Activated effector memory CD4-positive, alpha-beta T cell treated with Interleukin-2 at 50 U/mL for 16 hours (primary cell): ENCODE measurements around the gene LAT.
"Not testable (repeated sequence)": the region's sequence is repeated elsewhere in the genome, so short reads cannot be mapped to it uniquely, and the experiment has no call there.

Source experiments
- DNase-seq: peaks from one replicate; pipeline ENCODE4 v3.0.0-alpha.2; 2020

The LAT gene

DNA sequence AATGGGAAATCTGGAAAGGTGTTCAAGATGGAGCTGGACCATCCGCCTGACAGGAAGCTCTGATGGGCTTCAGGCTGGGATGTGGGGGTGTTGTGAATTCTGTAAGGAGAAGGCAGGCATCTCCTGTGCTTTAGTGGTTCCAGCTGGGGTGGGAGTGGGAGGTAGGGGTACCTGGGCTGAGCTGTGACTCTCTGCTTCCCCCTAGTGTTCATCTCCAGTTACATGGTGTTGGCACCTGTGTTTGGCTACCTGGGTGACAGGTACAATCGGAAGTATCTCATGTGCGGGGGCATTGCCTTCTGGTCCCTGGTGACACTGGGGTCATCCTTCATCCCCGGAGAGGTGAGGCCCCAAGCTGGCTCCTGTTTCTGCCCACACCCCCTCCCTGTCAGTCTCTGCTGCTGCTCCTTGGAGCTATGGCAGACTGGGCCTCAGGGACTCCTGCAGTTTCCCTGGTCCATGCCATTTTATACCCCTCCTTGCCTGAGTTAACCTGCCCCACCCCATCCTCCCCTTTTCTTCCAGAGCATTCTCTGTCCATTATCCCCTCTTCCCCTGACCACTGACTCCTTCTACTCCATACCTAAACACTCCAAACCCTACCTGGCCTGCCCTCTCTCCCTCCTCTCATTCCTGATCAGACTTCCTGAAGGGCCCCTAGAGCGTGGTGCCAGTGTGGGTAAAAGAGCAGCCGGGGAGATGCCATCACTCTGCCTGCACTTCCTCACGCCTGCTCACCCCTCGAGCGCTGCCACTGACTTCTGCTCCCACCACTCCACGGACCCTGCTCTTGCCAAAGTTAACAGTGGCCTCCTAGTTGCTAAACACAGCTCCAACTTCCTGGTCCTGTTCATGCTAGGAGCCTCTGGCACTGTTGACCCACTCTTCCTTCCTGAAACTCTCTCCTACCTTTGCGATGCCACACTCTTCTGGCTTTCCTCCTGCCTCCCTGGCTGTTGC, 6.9 kb upstream of the LAT start:
- DNase-seq = no peak

DNA sequence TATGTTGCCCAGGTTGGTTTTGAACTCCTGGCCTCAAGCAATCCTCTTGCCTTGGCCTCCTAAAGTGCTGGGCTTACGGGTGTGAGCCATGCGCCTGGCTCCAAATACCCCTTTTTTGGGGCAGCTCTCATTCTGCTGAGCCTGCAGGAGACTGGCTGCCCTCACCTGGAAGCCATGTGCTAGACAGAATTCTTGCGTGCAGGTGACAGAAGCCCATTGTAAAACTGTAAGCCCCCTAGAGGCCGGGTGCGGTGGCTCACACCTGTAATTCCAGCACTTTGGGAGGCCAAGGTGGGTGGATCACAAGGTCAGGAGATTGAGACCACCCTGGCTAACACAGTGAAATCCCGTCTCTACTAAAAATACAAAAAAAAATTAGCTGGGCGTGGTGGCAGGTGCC, 4.5 kb upstream of the LAT start:
- DNase-seq = not testable (repeated sequence)

DNA sequence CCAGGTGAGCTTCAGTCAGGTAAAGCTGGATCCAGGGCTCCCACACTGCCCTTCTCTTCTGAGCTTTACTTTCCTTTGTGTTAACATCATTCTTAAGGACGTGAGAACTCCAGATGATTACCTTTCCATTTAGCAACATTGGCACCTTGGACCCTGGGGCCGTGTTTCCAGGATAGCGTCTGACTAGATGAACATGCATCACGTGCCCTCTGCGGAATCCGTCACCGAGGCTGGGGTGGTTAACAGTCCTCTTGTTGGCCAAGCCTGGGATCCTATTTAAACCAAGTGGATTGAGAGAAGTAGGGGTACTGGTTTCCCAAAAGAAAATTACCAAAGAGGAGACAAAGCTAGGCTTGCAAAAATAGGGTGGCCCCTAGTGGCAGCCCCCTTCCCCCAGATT, 3.9 kb upstream of the LAT start:
- DNase-seq = no peak

DNA sequence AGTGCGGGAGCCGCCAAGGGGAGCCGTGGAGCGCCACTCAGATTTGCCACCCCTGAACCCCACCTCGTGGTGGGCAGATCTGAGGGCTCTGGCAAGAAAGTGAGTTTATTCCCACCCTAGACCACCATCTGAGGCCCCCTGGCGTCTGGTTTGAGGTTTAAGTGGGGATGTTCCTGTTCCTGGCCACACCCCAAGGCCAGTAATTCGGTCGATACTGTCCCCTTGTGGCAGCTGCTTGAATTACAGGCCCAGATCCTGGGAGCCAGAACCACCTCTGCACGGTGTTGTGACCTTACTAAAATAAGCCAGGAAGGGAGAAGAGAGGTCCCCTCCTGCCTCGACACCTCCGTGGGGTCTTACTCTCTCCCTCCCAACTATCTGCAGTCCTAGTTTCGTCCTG, 3.3 kb upstream of the LAT start:
- DNase-seq = no peak

DNA sequence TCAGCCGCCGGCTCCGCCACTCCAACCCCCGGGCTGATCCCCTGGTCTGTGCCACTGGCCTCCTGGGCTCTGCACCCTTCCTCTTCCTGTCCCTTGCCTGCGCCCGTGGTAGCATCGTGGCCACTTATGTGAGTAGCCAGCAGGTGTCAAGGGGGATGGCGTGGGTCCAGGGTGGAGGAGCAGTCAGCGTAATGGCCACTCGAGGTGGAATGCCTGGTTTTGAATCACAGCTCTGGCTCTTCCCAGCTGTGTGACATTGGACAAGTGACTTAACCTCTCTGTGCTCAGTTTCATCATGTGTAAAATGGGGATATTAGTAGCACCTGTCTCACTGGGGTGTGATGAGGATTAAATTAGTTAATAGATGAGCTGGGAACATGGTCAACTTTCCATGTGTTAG, 2.4 kb upstream of the LAT start:
- DNase-seq = no peak

DNA sequence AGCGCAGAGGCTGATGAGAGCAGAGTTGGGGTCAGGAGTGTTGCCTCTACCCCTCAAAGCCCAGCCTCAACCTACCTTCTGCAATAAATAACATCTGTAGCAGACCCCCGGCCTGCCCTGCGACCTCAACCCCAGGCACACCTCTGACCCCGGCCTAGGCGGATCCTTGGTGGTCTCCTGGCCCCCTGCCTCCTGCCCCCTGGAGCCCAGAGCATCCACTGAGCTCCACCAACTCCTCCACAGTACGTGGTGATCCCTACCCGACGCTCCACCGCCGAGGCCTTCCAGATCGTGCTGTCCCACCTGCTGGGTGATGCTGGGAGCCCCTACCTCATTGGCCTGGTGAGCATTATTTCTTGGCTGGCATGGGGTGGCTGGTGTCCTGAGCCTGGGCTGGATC, 1.9 kb upstream of the LAT start:
- no peak for DNase-seq

DNA sequence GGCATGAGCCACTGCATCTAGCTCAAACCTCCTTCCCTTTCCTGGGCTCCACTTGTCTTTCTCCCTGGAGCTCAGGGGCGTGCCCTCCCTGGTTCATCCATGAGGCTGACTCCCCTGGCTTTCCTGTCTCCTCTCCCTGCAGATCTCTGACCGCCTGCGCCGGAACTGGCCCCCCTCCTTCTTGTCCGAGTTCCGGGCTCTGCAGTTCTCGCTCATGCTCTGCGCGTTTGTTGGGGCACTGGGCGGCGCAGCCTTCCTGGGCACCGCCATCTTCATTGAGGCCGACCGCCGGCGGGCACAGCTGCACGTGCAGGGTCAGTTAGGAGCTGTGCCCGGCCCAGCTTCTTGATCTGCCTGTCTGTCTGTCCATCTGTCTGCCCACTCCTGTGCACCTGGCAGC, 1.2 kb upstream of the LAT start:
- no peak for DNase-seq

DNA sequence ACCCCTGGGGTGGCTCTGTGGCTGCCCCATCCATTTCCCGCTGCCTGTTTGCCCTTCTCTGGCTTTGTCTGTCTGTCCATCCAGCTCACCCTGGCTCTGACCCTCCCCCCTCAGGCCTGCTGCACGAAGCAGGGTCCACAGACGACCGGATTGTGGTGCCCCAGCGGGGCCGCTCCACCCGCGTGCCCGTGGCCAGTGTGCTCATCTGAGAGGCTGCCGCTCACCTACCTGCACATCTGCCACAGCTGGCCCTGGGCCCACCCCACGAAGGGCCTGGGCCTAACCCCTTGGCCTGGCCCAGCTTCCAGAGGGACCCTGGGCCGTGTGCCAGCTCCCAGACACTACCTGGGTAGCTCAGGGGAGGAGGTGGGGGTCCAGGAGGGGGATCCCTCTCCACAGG, 761 bp upstream of the LAT start:
- no peak for DNase-seq

DNA sequence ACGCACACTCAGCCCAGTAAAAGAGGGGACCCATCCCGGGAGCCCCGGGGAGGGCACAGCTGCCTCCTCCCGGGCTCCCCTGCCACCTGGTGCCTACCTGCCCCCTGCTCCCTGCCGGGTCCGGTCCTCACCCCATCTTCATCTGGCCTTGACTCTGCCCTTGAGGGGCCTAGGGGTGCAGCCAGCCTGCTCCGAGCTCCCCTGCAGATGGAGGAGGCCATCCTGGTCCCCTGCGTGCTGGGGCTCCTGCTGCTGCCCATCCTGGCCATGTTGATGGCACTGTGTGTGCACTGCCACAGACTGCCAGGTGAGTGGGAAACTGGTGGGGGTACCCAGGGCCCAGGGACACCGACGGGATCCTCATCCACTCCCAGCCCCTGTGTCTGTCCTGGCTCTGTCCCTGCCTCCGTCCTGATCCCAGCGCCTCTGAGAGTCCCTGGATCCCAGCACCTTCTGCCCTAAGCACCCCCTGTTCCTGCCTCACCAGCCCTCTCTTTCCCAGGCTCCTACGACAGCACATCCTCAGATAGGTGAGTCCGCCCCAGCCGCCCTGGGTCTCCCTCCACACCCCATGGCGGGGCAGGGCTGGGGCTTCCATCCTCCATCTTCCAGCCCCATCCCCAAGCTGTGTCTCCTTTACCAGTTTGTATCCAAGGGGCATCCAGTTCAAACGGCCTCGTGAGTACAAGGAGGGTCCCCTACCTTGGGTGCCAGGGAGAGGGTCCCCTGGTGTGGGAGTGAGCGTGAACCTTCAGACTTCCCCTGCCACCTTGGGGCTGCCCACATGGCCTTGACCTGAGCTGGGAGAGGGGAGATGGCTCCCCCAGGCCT, 574 bp downstream of the LAT start:
- DNase-seq = no peak

DNA sequence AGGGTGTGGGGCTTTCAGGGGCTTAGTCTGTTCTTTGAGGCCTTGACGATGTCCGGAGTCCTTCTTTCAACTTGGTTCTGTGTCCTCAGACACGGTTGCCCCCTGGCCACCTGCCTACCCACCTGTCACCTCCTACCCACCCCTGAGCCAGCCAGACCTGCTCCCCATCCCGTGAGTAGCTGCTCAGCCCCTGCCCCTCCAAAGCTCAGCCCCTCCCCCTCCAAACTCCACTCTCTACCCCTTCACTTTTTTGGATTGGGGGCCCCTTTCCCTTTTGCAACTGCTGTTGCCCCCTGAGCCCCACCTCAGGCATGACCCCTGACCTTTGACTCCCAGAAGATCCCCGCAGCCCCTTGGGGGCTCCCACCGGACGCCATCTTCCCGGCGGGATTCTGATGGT, 1.2 kb downstream of the LAT start:
- DNase-seq = no peak

DNA sequence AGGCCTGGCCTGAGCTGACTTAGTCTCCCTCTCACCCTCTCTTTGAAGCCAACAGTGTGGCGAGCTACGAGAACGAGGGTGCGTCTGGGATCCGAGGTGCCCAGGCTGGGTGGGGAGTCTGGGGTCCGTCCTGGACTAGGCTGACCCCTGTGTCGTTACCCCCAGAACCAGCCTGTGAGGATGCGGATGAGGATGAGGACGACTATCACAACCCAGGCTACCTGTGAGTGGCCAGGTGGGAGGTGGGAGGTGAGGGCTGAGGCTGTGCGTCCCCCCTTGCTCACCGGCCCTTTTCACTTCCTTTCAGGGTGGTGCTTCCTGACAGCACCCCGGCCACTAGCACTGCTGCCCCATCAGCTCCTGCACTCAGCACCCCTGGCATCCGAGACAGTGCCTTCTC, 1.6 kb downstream of the LAT start:
- no peak for DNase-seq

DNA sequence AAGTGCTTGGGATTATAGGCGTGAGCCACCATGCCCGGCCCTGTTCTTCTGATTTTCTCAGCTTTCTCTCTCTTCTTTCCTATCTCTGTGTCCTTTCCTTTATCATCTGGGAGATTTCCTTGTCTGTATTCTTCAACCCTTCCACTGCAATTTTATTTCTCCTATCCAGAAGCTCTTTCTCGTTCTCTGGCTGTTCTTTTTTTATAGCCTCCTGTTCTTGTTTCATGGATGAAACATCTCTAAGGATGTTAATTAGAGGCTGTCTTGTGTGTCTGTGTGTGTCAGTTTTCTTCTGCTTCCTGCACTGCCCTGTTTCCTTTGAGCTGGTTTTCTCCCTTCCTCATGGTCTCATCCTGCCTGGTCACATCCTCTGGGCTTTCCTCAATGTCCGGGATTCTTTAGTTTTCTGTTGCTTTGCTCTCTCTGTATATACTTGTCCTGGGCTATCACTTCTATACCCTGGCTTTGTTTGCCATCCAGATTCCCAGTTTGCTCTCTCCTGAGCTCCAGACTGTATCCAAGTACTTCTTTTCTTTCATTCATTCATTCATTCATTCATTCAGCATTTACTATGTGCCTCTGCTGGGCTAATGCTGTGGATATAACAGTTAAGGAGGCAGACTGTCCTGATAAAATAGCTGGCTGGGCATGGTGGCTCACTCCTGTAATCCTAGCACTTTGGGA, 2.5 kb downstream of the LAT start:
- DNase-seq = no peak

DNA sequence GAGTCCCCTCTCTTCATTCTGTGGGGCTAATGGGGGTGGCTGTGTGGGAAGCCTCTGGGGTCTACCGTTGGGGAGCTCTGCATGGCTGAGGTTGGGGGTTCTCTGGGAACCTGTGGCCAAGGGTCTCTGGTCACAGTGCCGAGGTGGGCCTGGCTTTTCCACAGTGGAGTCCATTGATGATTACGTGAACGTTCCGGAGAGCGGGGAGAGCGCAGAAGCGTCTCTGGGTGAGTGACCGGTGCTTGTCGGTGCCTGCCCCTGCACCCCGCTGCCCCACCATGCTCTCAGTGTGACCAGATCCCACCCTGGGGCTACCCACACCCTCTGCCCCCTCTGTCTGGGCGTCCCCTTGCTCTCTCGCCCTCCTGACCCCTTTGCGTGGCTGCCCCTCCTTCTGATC, 4.5 kb downstream of the LAT start:
- no peak for DNase-seq

DNA sequence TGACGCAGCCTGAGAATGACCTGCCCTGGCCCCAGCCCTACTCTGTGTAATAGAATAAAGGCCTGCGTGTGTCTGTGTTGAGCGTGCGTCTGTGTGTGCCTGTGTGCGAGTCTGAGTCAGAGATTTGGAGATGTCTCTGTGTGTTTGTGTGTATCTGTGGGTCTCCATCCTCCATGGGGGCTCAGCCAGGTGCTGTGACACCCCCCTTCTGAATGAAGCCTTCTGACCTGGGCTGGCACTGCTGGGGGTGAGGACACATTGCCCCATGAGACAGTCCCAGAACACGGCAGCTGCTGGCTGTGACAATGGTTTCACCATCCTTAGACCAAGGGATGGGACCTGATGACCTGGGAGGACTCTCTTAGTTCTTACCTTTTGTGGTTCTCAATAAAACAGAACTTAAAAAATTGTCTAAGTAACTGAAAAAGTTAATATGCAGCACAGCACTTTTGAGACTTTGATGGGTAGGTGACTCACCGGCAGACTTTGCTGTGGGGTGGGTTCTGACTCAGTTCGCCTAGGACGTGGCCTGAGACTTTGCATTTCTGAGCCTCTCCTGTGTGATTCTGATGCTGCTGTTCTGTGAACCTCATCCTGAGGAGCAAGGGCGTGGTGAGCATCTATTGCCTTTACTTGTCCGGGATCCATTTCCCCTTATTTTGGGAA, 5.7 kb downstream of the LAT start:
- peak; percentile 43 for DNase-seq

DNA sequence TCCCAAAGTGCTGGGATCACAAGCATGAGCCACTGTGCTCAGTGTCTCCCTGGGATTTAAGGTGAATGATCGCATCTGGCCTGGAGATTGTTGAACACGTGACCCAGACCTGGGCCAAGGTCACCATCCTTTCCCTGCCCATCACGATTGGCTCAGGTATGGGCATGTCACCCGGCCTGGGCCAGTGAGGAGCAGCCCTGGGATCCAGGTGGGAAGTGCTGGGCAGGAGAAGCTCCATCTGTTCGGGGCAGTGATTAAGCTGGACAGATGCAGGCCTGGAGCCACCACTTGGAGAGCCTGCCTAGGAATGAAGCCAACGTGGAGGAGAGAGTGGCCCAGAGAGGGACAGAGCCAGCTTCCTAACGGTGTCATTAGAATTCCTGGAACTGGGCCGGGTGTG, 6.8 kb downstream of the LAT start:
- no peak for DNase-seq

DNA sequence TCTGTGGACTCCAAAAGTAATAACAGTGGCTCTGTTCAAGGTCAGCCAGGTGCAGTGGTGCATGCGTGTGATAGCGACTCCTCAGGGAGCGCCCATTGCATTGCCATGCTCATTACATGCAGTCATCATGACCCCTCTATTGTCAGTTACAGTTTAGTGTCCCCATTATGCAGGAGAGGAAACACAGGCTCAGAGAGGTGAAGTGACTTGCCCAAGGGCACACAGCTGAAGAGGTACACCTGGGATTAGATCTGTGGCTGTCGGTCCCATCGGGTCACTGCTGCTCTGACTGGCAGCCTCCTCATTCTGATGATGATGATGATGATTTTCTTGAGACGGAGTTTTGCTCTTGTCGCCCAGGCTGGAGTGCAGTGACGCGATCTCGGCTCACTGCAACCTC, 7.6 kb downstream of the LAT start:
- DNase-seq = no peak

DNA sequence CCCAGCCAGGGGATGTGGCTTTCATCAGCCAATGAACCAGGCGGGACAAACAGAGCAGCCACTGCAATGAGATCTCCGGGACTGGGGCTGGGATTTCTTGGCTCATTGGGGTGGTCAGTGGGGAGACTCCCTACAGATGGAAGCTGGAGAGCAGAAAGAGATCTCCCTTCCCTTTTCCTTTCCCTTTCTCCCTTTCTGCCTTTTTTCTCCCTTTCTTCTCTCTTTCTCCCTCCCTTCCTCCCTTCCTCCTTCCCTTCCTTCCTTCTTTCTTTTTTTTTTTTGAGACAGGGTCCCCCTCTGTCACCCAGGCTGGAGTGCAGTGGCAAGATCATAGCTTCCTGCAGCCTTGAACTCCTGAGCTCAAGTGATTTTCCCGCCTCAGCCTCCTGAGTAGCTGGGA, 14.0 kb downstream of the LAT start:
- DNase-seq = no peak

DNA sequence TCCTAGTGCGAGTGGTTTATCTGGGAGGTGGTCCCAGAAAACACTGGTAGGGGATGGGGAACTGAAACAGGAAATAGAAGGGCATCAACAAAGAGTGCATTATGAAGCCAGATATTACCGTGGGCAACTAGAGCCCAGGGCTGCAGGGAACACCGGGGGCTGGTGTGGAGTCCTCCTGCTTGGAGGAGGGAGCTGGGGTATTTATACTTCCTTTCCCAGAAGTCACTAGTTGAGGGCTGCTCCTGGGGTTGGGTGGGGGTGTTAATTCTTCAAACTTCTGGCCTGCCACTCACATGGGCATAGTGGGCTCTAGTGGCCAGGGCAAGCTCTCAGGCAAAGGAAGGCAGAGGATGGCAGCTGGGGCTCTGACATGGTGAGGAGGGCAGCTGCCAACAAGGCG, 14.7 kb downstream of the LAT start:
- no peak for DNase-seq

DNA sequence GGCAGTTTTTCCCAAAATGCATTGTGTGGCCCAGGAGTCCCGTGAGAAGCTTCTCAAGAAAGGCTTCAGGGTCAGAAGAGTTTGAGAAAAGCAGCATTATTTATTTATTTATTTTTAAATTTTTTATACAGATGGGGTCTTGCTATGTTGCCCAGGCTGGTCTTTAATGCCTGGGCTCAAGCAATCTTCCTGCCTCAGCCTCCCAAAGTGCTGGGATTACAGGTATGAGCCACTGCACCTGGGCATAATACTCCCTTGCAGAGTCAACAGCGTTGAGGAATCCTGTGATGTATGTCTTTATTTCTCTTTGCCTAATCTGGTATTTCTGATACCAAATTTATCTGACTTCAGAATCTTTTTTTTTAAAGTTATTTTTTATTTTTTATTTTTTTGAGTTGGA, 15.2 kb downstream of the LAT start:
- DNase-seq = no peak

DNA sequence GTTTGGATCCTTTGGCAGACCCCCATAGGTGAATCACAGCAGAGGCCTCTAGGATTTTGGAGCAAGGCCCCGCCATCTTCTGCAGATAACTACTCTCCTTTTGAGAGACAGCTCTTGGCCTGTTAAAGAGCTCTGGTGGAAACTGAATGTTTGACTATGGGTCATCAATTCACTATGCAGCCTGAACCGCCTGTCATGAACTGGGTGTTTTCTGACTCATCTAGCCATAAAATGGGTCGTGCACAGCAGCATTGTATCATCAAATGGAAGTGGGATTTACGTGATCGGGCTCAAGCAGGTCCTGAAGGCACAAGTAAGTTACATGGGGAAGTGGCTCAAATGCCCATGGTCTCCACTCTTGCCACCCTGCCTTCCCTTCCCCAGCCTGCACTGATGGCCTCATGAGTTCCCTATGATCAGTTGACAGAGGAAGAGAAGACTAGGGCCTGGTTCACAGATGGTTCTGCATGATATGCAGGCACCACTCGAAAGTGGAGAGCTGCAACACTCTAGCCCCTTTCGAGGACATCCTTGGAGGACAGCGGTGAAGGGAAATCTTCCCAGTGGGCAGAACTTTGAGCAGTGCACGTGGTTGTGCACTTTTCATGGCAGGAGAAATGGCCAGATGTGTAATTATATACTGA, 19.8 kb downstream of the LAT start:
- not testable (repeated sequence) for DNase-seq

DNA sequence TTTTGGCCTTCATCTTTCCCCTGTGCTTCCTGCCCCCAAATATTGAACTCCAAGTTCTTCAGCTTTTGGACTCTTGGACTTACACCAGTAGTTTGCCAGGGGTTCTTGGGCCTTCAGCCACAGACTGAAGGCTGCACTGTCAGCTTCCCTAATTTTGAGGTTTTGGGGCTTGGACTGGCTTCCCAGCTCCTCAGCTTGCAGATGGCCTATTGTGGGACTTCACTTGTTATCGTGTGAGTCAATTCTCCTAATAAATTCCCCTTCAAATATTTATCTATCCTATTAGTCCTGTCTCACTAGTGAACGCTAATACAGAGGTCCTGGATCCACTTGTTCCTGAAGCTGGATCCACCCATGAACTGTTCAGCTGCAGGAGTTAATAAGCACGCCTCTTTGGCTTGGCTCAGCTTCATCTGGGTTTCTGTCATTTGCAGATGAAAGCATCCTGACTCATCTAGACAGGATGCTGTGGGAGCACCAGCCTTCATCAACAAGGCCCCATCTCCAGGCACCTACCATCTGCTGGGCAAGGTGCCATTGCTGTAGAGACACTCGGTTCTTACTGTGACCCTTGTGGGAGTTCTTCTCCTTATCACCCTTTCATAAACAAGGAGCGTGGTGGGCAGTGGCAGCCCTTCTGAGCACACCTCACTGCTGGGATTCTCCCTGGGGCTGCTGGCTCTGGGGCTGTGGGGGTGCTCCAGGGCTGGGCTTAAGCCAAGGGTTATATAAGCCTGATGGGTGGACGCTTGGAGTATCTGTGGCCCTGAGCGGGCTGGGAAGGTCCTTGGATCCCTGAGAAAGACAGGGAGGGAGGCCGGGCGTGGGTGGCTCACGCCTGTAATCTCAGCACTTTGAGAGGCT, 23.1 kb downstream of the LAT start:
- DNase-seq = peak; percentile 67
